Motor neuron (in vitro differentiated cells): Measurements from ENCODE around the gene COLEC12. TPM values are rescaled to one million over a fixed set of nuclear protein-coding genes. Genes with fewer than 3 reads are reported as not detected.
A peak's percentile ranks its signal among the peaks of the same experiment; 100 is the strongest.

Source experiments
- ATAC-seq, 8 experiments: fragments of 200-7000 bp; cut with Tn5 transposase; replicated peaks in 6 of 8; 2 replicates each; pipeline ENCODE4 v1.8.0; 2021; ENCODE audit warnings: mild to moderate bottlenecking in 8 of 8, moderate library complexity in 8 of 8
- H3K27ac ChIP-seq, 2 donors: fragments of 250-450 bp; sonication (Bioruptor Pico); 2 replicates each; pipeline ENCODE4 v1.9.0; 2021; ENCODE audit warnings: antibody characterized with exemption in 2 of 2, mild to moderate bottlenecking in 2 of 2, moderate library complexity in 1 of 2
- H3K4me1 ChIP-seq, 2 donors: fragments of 250-450 bp; sonication (Bioruptor Pico); replicated peaks in 1 of 2; 2 replicates each; pipeline ENCODE4 v1.6.1; 2021; ENCODE audit warnings: antibody characterized with exemption in 2 of 2, mild to moderate bottlenecking in 2 of 2, moderate library complexity in 1 of 2
- H3K4me3 ChIP-seq, 5 donors: fragments of 250-450 bp; sonication (Bioruptor Pico); 2 replicates each; pipeline ENCODE4 v1.9.0; 2021; ENCODE audit warnings: antibody characterized with exemption in 5 of 5, mild to moderate bottlenecking in 5 of 5, moderate library complexity in 4 of 5
- WGBS, 10 experiments: fragments of 450-650 bp; shearing (Covaris generic); methylation state at CpG; one replicate each; pipeline ENCODE4 v1.0.0; 2022; 5-methylcytosine and 5-hydroxymethylcytosine counted together
- in situ Hi-C, 9 experiments: fragments of 400-800 bp; cut with MboI; loops; one replicate each; pipeline ENCODE4 v1.15.0; 2021; ENCODE audit warnings: low sequenced_read_pairs in 9 of 9, low pct_unique_long_range_greater_than_20kb in 2 of 9; ENCODE audit not compliant: unreplicated experiment in 9 of 9
- total RNA-seq, 8 experiments: library from RNA; unstranded; fragments of 300-600 nt; gene quantifications; 2 replicates each; pipeline versions ENCODE4 v1.2.3 to v1.2.4, GENCODE V29; 2022

The COLEC12 gene
- total RNA-seq, 8 experiments from 2014 or later, result 0.49 to 103 (median 3.7) TPM

DNA sequence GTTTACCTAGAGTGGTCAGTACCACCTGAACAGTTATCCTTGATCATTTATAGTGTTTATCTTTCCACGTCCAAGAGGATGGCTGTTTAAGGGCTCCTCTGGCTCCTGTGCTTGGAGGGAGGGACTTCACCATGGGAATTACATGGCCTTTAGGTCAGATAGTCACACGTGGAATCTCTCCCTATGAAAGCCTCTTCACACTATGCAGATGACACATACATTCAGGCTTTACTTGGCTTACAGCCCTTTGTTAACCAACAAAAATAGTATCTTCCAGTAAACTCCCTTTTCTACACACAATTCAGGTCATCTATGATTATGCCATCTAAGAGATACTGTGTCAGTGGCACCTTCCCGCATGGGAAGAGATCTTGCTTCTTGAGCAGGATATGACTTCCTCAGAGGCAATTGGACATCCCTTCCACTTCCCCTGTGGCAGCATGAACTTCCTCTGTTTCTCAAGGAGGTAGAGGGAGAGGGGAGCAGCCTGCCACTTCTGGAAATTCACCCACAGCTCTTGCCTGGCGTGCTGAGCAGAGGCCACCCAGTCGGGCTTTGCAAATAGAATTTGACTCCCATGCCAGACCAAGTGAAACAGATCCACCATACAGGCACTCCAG is 53.5 kb downstream of the COLEC12 start:
- Histone ChIP-seq H3K27ac (no peak overlapping the region), H3K4me3 (no peak overlapping the region), H3K4me1 (peaks cover 3% of the 10 kb centered on the region in 2 donors)
- in situ Hi-C loops, result no loop called here
- 67 to 100% (median 87%) methylated on average over 1 to 5 of the region's 5 CpGs; no CpG with 5 or more reads in 1 of the 10 experiments for WGBS, 10 experiments
- peak in 2 of 8 experiments; percentile 41 to 55 for ATAC-seq

- WGBS, 10 experiments, result 43 to 100% (median 83%) methylated on average over 1 to 3 of the region's 3 CpGs
- H3K4me3 ChIP-seq, result no peak overlapping the region
- H3K4me1 ChIP-seq, result peaks cover 3% of the 10 kb centered on the region in 2 donors
- in situ Hi-C loops, result no loop called here
- ATAC-seq, result no peak
- no peak overlapping the region for H3K27ac ChIP-seq
Measured at GRCh38 chr18:445055-445454, 55.4 kb downstream of the COLEC12 start.

DNA sequence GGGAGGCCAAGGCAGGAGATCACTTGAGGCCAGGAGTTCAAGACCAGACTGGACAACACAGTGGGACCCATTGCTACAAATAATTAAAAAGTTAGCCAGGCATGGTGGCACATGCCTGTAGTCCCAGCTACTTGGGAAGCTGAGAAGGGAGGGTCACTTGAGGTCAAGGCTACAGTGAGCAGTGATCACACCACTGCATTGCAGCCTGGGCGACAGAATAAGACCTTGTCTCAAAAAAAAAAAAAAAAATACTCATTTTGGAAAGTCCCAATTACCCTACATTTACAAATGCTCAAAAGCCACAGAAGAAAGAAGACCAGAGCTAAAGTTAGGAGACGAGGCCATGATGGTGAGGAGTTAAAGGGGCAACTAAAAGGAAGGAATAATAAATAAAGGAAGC is 61.9 kb downstream of the COLEC12 start:
- WGBS, 10 experiments, result 75 to 100% (median 86%) methylated on average over 1 to 2 of the region's 2 CpGs; no CpG with 5 or more reads in 2 of the 10 experiments
- no peak overlapping the region for H3K27ac ChIP-seq
- in situ Hi-C loops, result no loop called here
- ATAC-seq, result no peak
- H3K4me1 ChIP-seq, result peaks cover 3 to 9% of the 10 kb centered on the region in 2 donors
- H3K4me3 ChIP-seq, result no peak overlapping the region

GRCh38 chr18:435940-436339 is 64.6 kb downstream of the COLEC12 start:
- peak in 4 of 8 experiments; percentile 37 to 59 (median 55) for ATAC-seq
- Histone ChIP-seq H3K4me1 (peaks cover 3 to 9% of the 10 kb centered on the region in 2 donors), H3K27ac (no peak overlapping the region), H3K4me3 (no peak overlapping the region)
- WGBS, 10 experiments, result 20 to 90% (median 60%) methylated on average over 1 to 4 of the region's 4 CpGs; no CpG with 5 or more reads in 5 of the 10 experiments
- in situ Hi-C loops, result no loop called here

DNA sequence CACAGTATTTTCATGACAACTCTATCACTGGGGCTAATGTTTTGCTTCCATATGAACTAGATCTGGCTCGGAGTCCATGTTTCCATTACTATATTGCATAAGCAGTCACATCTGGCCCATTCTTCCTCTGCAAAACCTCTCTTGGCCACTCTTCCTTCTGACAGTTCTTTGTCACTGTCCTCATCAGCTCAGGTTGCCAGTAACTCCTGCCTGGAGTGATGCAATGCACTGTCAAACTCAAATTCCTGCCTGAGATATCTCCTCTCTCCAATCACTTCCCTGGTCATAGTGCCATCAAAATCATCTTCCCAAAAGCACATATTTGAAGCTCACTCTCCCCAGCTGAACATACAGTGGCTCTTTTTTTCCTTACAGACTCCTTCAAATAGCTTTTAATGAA is 66.1 kb downstream of the COLEC12 start:
- ATAC-seq, result peak in 6 of 8 experiments; percentile 41 to 82 (median 57)
- Histone ChIP-seq H3K27ac (no peak overlapping the region), H3K4me1 (peaks cover 3 to 9% of the 10 kb centered on the region in 2 donors), H3K4me3 (no peak overlapping the region)
- in situ Hi-C loops, result no loop called here
- WGBS, 10 experiments, result 0 to 17% (median 0%) methylated on average over 1 of the region's 1 CpG; no CpG with 5 or more reads in 3 of the 10 experiments

GRCh38 chr18:433960-434359 is 66.5 kb downstream of the COLEC12 start:
- Histone ChIP-seq H3K4me1 (peaks cover 3 to 9% of the 10 kb centered on the region in 2 donors), H3K27ac (no peak overlapping the region), H3K4me3 (no peak overlapping the region)
- in situ Hi-C loops, result no loop called here
- WGBS, 10 experiments, result 56 to 100% (median 95%) methylated on average over 1 to 2 of the region's 2 CpGs; no CpG with 5 or more reads in 1 of the 10 experiments
- peak in 5 of 8 experiments; percentile 39 to 76 (median 71) for ATAC-seq

DNA sequence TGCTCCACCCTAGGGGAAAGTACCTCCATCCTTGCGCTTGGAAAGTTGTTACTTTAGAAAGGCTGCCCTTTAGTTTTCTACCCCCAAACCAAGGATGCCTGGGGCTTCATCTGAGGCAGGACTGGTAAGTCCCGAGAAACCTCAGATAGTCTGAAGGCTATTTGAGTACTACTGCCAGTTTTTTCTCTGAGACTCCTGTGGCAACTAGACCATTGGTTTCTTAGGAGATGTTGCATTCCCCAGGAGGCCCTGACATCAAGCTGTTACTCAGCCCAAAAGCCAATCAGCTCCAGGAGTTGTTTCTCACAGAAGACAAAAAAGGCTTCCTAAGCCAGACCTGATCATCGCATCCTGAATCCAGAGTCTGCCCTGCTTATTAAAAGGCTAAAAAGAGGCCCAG is 67.2 kb downstream of the COLEC12 start:
- WGBS, 10 experiments, result 0 to 100% (median 90%) methylated on average over 1 to 3 of the region's 3 CpGs; no CpG with 5 or more reads in 2 of the 10 experiments
- ATAC-seq, result peak in 3 of 8 experiments; percentile 20 to 59 (median 29)
- Histone ChIP-seq H3K27ac (no peak overlapping the region), H3K4me3 (no peak overlapping the region), H3K4me1 (peaks cover 3 to 9% of the 10 kb centered on the region in 2 donors)
- in situ Hi-C loops, result no loop called here

DNA sequence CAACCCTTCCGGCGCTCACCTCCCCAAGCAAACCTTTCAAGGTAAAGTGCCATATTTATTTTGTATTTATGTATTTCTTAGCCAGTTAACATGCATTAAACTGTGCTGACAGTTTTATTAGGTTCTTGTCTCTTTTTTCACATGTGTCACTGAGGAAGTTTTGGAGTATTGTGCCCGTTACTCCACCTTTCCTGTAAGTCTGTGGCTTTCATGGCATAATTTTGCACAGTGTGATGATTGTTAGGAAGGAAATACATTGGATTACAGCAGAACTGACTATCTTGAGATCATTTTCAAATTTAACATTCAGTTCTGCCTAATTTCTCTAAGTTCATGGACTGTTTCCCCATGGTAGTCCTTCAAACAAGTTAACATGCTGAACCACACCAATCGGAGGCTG is 67.7 kb downstream of the COLEC12 start:
- in situ Hi-C loops, result no loop called here
- Histone ChIP-seq H3K4me1 (peaks cover 3 to 9% of the 10 kb centered on the region in 2 donors), H3K27ac (no peak overlapping the region), H3K4me3 (no peak overlapping the region)
- ATAC-seq, result peak in 2 of 8 experiments; percentile 51 to 69
- WGBS, 10 experiments, result 0 to 97% (median 79%) methylated on average over 1 to 4 of the region's 4 CpGs; no CpG with 5 or more reads in 1 of the 10 experiments

DNA sequence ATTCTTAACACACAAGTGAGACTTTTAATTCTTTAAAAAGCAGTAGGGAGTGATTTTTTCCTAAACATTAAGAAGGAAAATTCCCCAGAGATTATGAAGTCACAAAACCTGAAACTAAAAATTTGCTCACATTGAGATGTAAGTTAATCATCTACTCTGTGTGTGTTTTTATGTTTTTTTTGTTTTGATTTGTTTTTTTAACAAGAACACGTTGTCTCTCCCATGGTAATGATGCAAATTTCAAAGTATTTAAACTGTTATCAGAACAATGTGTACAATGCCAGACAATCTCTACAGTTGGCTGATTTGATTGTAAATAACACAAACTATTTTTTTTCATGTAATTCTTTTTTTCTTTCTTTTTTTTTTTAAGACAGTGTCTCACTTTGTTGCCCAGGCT is 71.5 kb downstream of the COLEC12 start:
- 0 to 88% (median 46%) methylated on average over 1 of the region's 1 CpG; no CpG with 5 or more reads in 2 of the 10 experiments for WGBS, 10 experiments
- Histone ChIP-seq H3K4me3 (no peak overlapping the region), H3K27ac (no peak overlapping the region), H3K4me1 (peaks cover 31 to 37% of the 10 kb centered on the region in 2 donors)
- in situ Hi-C loops, result no loop called here
- no peak for ATAC-seq

GRCh38 chr18:427005-427404 is 73.5 kb downstream of the COLEC12 start:
- ATAC-seq, result peak; percentile 52 to 98 (median 93)
- Histone ChIP-seq H3K27ac (peak overlapping the region; percentile 8 to 46), H3K4me1 (peaks cover 37 to 44% of the 10 kb centered on the region in 2 donors), H3K4me3 (no peak overlapping the region)
- in situ Hi-C loops, result no loop called here
- WGBS, 10 experiments, result 7 to 89% (median 62%) methylated on average over 1 to 8 of the region's 8 CpGs; no CpG with 5 or more reads in 2 of the 10 experiments

DNA sequence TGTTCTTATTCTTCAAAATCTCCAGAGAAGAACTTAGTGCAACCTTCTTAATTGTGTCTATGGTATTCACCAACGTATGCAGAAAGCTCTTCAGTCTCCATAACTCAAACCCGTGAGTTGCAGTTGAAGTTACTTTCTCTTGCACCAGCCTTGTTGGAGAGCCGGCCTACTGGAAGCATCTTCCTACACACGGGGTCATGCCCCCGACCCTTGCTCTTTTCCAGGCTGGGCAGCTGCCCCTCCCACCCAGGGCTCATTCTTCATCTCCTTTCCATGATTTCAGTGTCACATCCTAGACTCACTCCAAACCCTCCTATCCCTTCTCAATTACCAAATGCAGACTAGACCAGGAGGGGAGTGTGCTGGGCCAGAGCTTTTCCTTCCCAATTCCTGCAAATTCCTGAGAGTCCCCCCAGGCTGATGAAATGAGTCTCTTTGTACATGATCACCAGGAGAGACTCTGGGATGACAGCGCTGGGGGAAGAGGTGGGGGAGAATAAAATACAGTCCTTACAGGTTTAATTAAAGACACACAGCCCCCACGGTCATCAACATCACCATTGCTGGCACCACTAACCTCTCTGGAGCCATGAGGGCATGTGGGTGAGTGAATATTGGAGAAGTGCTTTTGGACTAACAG is 75.3 kb downstream of the COLEC12 start:
- 20 to 82% (median 60%) methylated on average over 1 to 4 of the region's 7 CpGs; no CpG with 5 or more reads in 3 of the 10 experiments for WGBS, 10 experiments
- H3K4me1 ChIP-seq, result peaks cover 42 to 60% of the 10 kb centered on the region in 2 donors
- in situ Hi-C loops, result no loop called here
- H3K4me3 ChIP-seq, result no peak overlapping the region
- peak overlapping the region in 1 of 2 donors; percentile 67 for H3K27ac ChIP-seq
- ATAC-seq, result no peak

DNA sequence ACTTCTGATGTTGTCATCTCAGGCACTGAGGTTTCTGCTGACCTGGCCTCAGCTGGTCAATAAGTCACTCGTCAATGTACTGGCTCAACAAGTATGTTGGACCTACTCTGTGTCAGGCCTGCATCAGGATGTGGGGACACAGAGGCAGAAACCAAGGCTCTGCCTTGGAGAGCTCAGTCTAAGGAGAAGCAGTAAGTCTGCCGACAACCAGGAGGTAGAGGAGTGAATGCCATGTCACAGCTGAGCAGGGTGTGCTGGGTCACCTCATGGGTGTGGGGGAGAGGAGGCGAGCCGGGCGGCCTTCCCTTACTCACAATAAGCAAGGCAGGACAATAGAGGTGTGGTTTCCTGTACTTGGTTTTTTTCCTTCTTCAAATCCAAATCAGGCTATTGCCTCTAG is 75.8 kb downstream of the COLEC12 start:
- in situ Hi-C loops, result no loop called here
- no peak overlapping the region for H3K4me3 ChIP-seq
- peak overlapping the region; percentile 29 to 67 for H3K27ac ChIP-seq
- peak in 2 of 8 experiments; percentile 38 for ATAC-seq
- WGBS, 10 experiments, result 60 to 100% (median 95%) methylated on average over 1 to 4 of the region's 5 CpGs; no CpG with 5 or more reads in 7 of the 10 experiments
- peaks cover 42 to 62% of the 10 kb centered on the region in 2 donors for H3K4me1 ChIP-seq

GRCh38 chr18:424071-424661 is 76.3 kb downstream of the COLEC12 start:
- in situ Hi-C loops, result no loop called here
- Histone ChIP-seq H3K4me3 (no peak overlapping the region), H3K4me1 (peaks cover 42 to 62% of the 10 kb centered on the region in 2 donors), H3K27ac (peak overlapping the region; percentile 29 to 67)
- WGBS, 10 experiments, result 24 to 86% (median 55%) methylated on average over 1 to 7 of the region's 7 CpGs; no CpG with 5 or more reads in 1 of the 10 experiments
- peak in 5 of 8 experiments; percentile 28 to 59 (median 55) for ATAC-seq
